NCI-H774 (cell line): Measurements from ENCODE around the gene MXRA5.
"Not testable (repeated sequence)": the region's sequence is repeated elsewhere in the genome, so short reads cannot be mapped to it uniquely, and the experiment has no call there.

Source experiments
- DNase-seq: peaks from one replicate; lab custom pipeline; 2025; lab: John Stamatoyannopoulos, UW

Gene MXRA5

GRCh38 chrX:3346501-3347259, at the start of gene MXRA5:
TSS of gene MXRA5 (minus strand) at chrX:3346652. CDS start at chrX:3343833, 2,819 bp downstream.
- DNase-seq: no peak

GRCh38 chrX:3393581-3394111, 47.2 kb upstream of the MXRA5 start:
- no peak for DNase-seq

- DNase-seq: no peak
Measured at GRCh38 chrX:3393178-3393577, 46.7 kb upstream of the MXRA5 start.

- no peak for DNase-seq
Measured at GRCh38 chrX:3388457-3388856, 42.0 kb upstream of the MXRA5 start.

- no peak for DNase-seq
Measured at GRCh38 chrX:3384327-3384726, 37.9 kb upstream of the MXRA5 start.

GRCh38 chrX:3380603-3381002, 34.2 kb upstream of the MXRA5 start:
- DNase-seq: no peak

- DNase-seq: no peak
Measured at GRCh38 chrX:3379111-3379510, 32.7 kb upstream of the MXRA5 start.

- no peak for DNase-seq
Measured at GRCh38 chrX:3378156-3378555, 31.7 kb upstream of the MXRA5 start.

- DNase-seq: no peak
Measured at GRCh38 chrX:3377560-3377959, 31.1 kb upstream of the MXRA5 start.

GRCh38 chrX:3375878-3376508, 29.5 kb upstream of the MXRA5 start:
- DNase-seq: not testable (repeated sequence)

- no peak for DNase-seq
Measured at GRCh38 chrX:3374108-3374800, 27.8 kb upstream of the MXRA5 start.

- no peak for DNase-seq
Measured at GRCh38 chrX:3371163-3371562, 24.7 kb upstream of the MXRA5 start.

- no peak for DNase-seq
Measured at GRCh38 chrX:3370656-3371055, 24.2 kb upstream of the MXRA5 start.

GRCh38 chrX:3362956-3363355, 16.5 kb upstream of the MXRA5 start:
- no peak for DNase-seq

GRCh38 chrX:3360881-3361280, 14.4 kb upstream of the MXRA5 start:
- DNase-seq: no peak

GRCh38 chrX:3352741-3353140, 6.3 kb upstream of the MXRA5 start:
- not testable (repeated sequence) for DNase-seq

- DNase-seq: no peak
Measured at GRCh38 chrX:3351276-3351675, 4.8 kb upstream of the MXRA5 start.

GRCh38 chrX:3348191-3348590, 1.7 kb upstream of the MXRA5 start:
- DNase-seq: no peak

- DNase-seq: no peak
Measured at GRCh38 chrX:3345281-3346191, 916 bp downstream of the MXRA5 start.

GRCh38 chrX:3343569-3343968, 2.9 kb downstream of the MXRA5 start:
- not testable (repeated sequence) for DNase-seq

- DNase-seq: no peak
Measured at GRCh38 chrX:3340016-3340415, 6.4 kb downstream of the MXRA5 start.

- DNase-seq: no peak
Measured at GRCh38 chrX:3326681-3327080, 19.8 kb downstream of the MXRA5 start.
